H1 (cell line): ENCODE measurements around the gene SERPINE3. TPM values are rescaled to one million over a fixed set of nuclear protein-coding genes. Genes with fewer than 3 reads are reported as not detected.

Experiments
- CTCF ChIA-PET: fragments of 300-600 bp; sonication (Branson Sonifier 250); formaldehyde crosslinking; loops from one replicate; lab custom pipeline; 2021; ENCODE audit not compliant: partially characterized antibody; lab: Charles Lee
- POLR2A ChIA-PET: fragments of 300-600 bp; sonication (Branson Sonifier 250); formaldehyde crosslinking; loops from one replicate; lab custom pipeline; 2021; ENCODE audit warnings: inconsistent platforms; ENCODE audit not compliant: partially characterized antibody; lab: Charles Lee
- DNase-seq, 2 experiments: peaks; one replicate each; pipeline versions ENCODE4 v3.0.0 to v3.0.0-alpha.2; 2010 to 2022; ENCODE audit warnings: low spot score in 2 of 2, low read depth in 1 of 2, mixed read lengths in 1 of 2
- FAIRE-seq: peaks from 2 replicates; lab custom pipeline; 2011; peaks lifted over from hg19 to GRCh38; lab: Jason Lieb, UNC
- H2AFZ ChIP-seq: 2 replicates; pipeline ENCODE4 v1.8.1; 2012; ENCODE audit warnings: low read length, inconsistent platforms
- H2AK5ac ChIP-seq: 2 replicates; pipeline ENCODE4 v1.6.1; 2013; ENCODE audit warnings: low read depth, low read length
- H2BK120ac ChIP-seq: replicated peaks from 2 replicates; pipeline ENCODE3; 2013; ENCODE audit warnings: low read depth, low read length, inconsistent platforms
- H2BK12ac ChIP-seq: 2 replicates; pipeline ENCODE4 v1.6.1; 2013; ENCODE audit warnings: low read depth, low read length
- H2BK15ac ChIP-seq: 2 replicates; pipeline ENCODE4 v1.6.1; 2013; ENCODE audit warnings: low read length
- H2BK20ac ChIP-seq: 2 replicates; pipeline ENCODE4 v1.6.1; 2013; ENCODE audit warnings: low read length
- H2BK5ac ChIP-seq: 2 replicates; pipeline ENCODE4 v1.6.1; 2013; ENCODE audit warnings: low read depth, low read length
- H3K14ac ChIP-seq: 2 replicates; pipeline ENCODE4 v1.6.1; 2013; ENCODE audit warnings: inconsistent platforms; ENCODE audit not compliant: insufficient read length
- H3K18ac ChIP-seq: 2 replicates; pipeline ENCODE4 v1.6.1; 2013; ENCODE audit warnings: low read length; ENCODE audit errors: extremely low read depth
- H3K23ac ChIP-seq: 2 replicates; pipeline ENCODE4 v1.6.1; 2013; ENCODE audit warnings: inconsistent platforms; ENCODE audit not compliant: insufficient read length
- H3K23me2 ChIP-seq: 2 replicates; pipeline ENCODE4 v1.6.1; 2013; ENCODE audit warnings: low read depth, low read length
- H3K27ac ChIP-seq: 2 replicates; pipeline ENCODE4 v1.6.1; 2011; ENCODE audit warnings: low read depth, low read length, inconsistent platforms
- H3K27me3 ChIP-seq, 4 experiments: replicated peaks in 1 of 4; 1 replicate in 1 of 4; 2 replicates in 3 of 4; pipeline versions ENCODE4 v1.6.1 to v1.8.1; 2011 to 2013; ENCODE audit warnings: low read length in 3 of 4, mild to moderate bottlenecking in 3 of 4, inconsistent platforms in 2 of 4, mixed read lengths in 2 of 4, moderate library complexity in 1 of 4; ENCODE audit not compliant: control insufficient read depth in 3 of 4, insufficient read depth in 3 of 4; ENCODE audit errors: extremely low read depth in 1 of 4
- H3K36me3 ChIP-seq, 4 experiments: 2 replicates each; pipeline versions ENCODE4 v1.6.1 to v1.8.1; 2011 to 2013; ENCODE audit warnings: mild to moderate bottlenecking in 4 of 4, low read length in 3 of 4, moderate library complexity in 2 of 4, control low read depth in 1 of 4, inconsistent platforms in 1 of 4; ENCODE audit not compliant: insufficient read depth in 4 of 4, control insufficient read depth in 2 of 4
- H3K4ac ChIP-seq: replicated peaks from 2 replicates; pipeline ENCODE3; 2013; ENCODE audit warnings: low read length, low read depth, mixed read lengths, inconsistent platforms; ENCODE audit not compliant: insufficient read length
- H3K4me1 ChIP-seq, 4 experiments: replicated peaks in 1 of 4; 1 replicate in 1 of 4; 2 replicates in 3 of 4; pipeline versions ENCODE4 v1.6.1 to v1.8.1; 2011 to 2013; ENCODE audit warnings: low read length in 3 of 4, inconsistent platforms in 2 of 4, mixed read lengths in 1 of 4; ENCODE audit not compliant: insufficient read depth in 4 of 4, control insufficient read depth in 3 of 4
- H3K4me2 ChIP-seq, 2 experiments: 2 replicates each; pipeline versions ENCODE4 v1.6.1 to v1.8.1; 2011 to 2013; ENCODE audit warnings: low read depth in 2 of 2, low read length in 2 of 2, control low read depth in 1 of 2, inconsistent platforms in 1 of 2, mild to moderate bottlenecking in 1 of 2; ENCODE audit not compliant: insufficient read depth in 1 of 2
- H3K4me3 ChIP-seq, 4 experiments: fragments of 200-600, 300-600 bp in 1 of 4; sonication (generic), shearing (Covaris generic), sonication (Bioruptor Twin) in 1 of 4; 2 replicates each; pipeline versions ENCODE4 v1.5.1 to v1.8.1; 2011 to 2016; ENCODE audit warnings: low read length in 4 of 4, low read depth in 3 of 4, control low read depth in 2 of 4, inconsistent platforms in 2 of 4, mild to moderate bottlenecking in 2 of 4, mixed read lengths in 1 of 4, moderate library complexity in 1 of 4; ENCODE audit not compliant: insufficient read depth in 2 of 4; ENCODE audit errors: extremely low read depth in 1 of 4
- H3K56ac ChIP-seq: replicated peaks from 2 replicates; pipeline ENCODE3; 2013; ENCODE audit warnings: low read depth, mild to moderate bottlenecking, mixed read lengths, low read length, inconsistent platforms; ENCODE audit not compliant: insufficient read length
- H3K79me1 ChIP-seq: 2 replicates; pipeline ENCODE4 v1.6.1; 2013; ENCODE audit warnings: low read depth, low read length, control low read depth
- H3K79me2 ChIP-seq, 2 experiments: 2 replicates each; pipeline versions ENCODE4 v1.6.1 to v1.8.1; 2012 to 2013; ENCODE audit warnings: low read length in 2 of 2, mild to moderate bottlenecking in 2 of 2, inconsistent platforms in 1 of 2; ENCODE audit not compliant: insufficient read depth in 2 of 2, control insufficient read depth in 1 of 2
- H3K9ac ChIP-seq, 4 experiments: replicated peaks in 1 of 4; 1 replicate in 1 of 4; 2 replicates in 3 of 4; pipeline versions ENCODE4 v1.6.1 to v1.8.1; 2011 to 2013; ENCODE audit warnings: low read depth in 3 of 4, low read length in 3 of 4, control low read depth in 2 of 4, mild to moderate bottlenecking in 2 of 4, moderate library complexity in 2 of 4, inconsistent platforms in 1 of 4; ENCODE audit errors: extremely low read depth in 1 of 4
- H3K9me3 ChIP-seq, 2 experiments: 2 replicates each; pipeline versions ENCODE4 v1.6.1 to v1.8.1; 2012 to 2013; ENCODE audit warnings: mild to moderate bottlenecking in 2 of 2, moderate library complexity in 2 of 2, control low read depth in 1 of 2, inconsistent platforms in 1 of 2, low read depth in 1 of 2, low read length in 1 of 2, mixed read lengths in 1 of 2; ENCODE audit not compliant: insufficient read depth in 2 of 2
- H4K20me1 ChIP-seq, 2 experiments: replicated peaks in 1 of 2; 2 replicates each; pipeline versions ENCODE3 to v1.8.1; 2011 to 2013; ENCODE audit warnings: inconsistent platforms in 2 of 2, low read length in 2 of 2, mild to moderate bottlenecking in 1 of 2; ENCODE audit not compliant: insufficient read depth in 2 of 2, control insufficient read depth in 1 of 2
- H4K5ac ChIP-seq: 2 replicates; pipeline ENCODE4 v1.6.1; 2013; ENCODE audit warnings: low read length, low read depth, mixed read lengths, inconsistent platforms; ENCODE audit not compliant: insufficient read length
- H4K8ac ChIP-seq: 2 replicates; pipeline ENCODE4 v1.8.0; 2013; ENCODE audit warnings: mild to moderate bottlenecking, moderate library complexity, low read length, inconsistent platforms; ENCODE audit not compliant: insufficient read depth; ENCODE audit errors: extremely low read depth
- H4K91ac ChIP-seq: replicated peaks from 2 replicates; pipeline ENCODE3; 2013; ENCODE audit warnings: low read length, mixed read lengths, inconsistent platforms; ENCODE audit not compliant: insufficient read length
- EZH2 ChIP-seq: fragments of 200-600 bp; sonication (generic); IDR thresholded peaks from 2 replicates; pipeline ENCODE4 v1.7.1; 2012; ENCODE audit warnings: low read depth, mild to moderate bottlenecking, moderate library complexity, low read length, inconsistent platforms; ENCODE audit not compliant: severe bottlenecking
- JUND ChIP-seq: IDR thresholded peaks from 2 replicates; pipeline ENCODE4 v1.6.1; 2011; ENCODE audit warnings: mild to moderate bottlenecking, improper control_type of control experiment, low read length
- NRF1 ChIP-seq: IDR thresholded peaks from 2 replicates; pipeline ENCODE4 v1.6.1; 2011; ENCODE audit warnings: mild to moderate bottlenecking, low read depth, low read length, improper control_type of control experiment
- SAP30 ChIP-seq: fragments of 300-600 bp; sonication (generic); IDR thresholded peaks from 2 replicates; pipeline ENCODE4 v1.7.1; 2012; ENCODE audit warnings: low read length, moderate library complexity, mild to moderate bottlenecking, inconsistent platforms; ENCODE audit not compliant: insufficient read depth, insufficient replicate concordance
- TBP ChIP-seq: IDR thresholded peaks from 2 replicates; pipeline ENCODE4 v1.6.1; 2011; ENCODE audit warnings: low read depth, low read length, improper control_type of control experiment
- WGBS, 2 experiments: shearing (Covaris generic) in 1 of 2; methylation state at CpG; one replicate each; pipeline versions ENCODE4 v1.1.6 to v1.1.7; 2013 to 2015; ENCODE audit warnings: low lambda C conversion rate in 2 of 2, mixed read lengths in 2 of 2, inconsistent platforms in 1 of 2, low coverage in 1 of 2, missing lambda C conversion rate in 1 of 2; ENCODE audit not compliant: insufficient replicate concordance in 2 of 2, insufficient coverage in 1 of 2, insufficient read length in 1 of 2; ENCODE audit errors: extremely low coverage in 1 of 2, missing lambda C conversion rate in 1 of 2; 5-methylcytosine and 5-hydroxymethylcytosine counted together
- polyA plus RNA-seq, 7 experiments: library from polyadenylated mRNA; depleted of rRNA in 3 of 7; stranded (reverse) in 5 of 7; unstranded in 2 of 7; fragments of >200 nt in 5 of 7; fragments of 200-250 nt in 2 of 7; gene quantifications; 1 replicate in 5 of 7; 2 replicates in 1 of 7; 4 replicates in 1 of 7; pipeline versions ENCODE4 v1.2.1 to v1.2.3, GENCODE V29; 2011 to 2013; ENCODE audit warnings: missing spikeins in 2 of 7, mixed read lengths in 2 of 7
- total RNA-seq: library from RNA; stranded (reverse); fragmentation: NEBNext Ultra II Directional; extraction: Animal tissue kit (Norgen Biotek cat#: 25700); gene quantifications from 2 replicates; pipeline ENCODE4 v1.2.1, GENCODE V29; 2021

Gene SERPINE3
- total and polyA plus RNA-seq, 2 of the 8 experiments (the other 6 are each of a cell fraction or from before 2014, with no cell fraction given) = 0.34 to 1.0 TPM

- H3K14ac ChIP-seq = no peak overlapping the region
- no peak overlapping the region for H4K8ac ChIP-seq
- no peaks in the 10 kb centered on the region for H4K20me1 ChIP-seq
- H2BK120ac ChIP-seq = no peak overlapping the region
- no peak overlapping the region for H2AFZ ChIP-seq
- no peak overlapping the region for H3K9ac ChIP-seq
- no peaks in the 10 kb centered on the region for H3K9me3 ChIP-seq
- H2BK12ac ChIP-seq = no peak overlapping the region
- no peak overlapping the region for H4K5ac ChIP-seq
- ChIA-PET POLR2A (interaction anchor here (1.3 kb wide), 1 partner anchor 154 kb away, joined by 4 read pairs; no protein-coding TSS in a partner anchor), CTCF (interaction anchor here (1.7 kb wide), 1 partner anchor 13 kb away, joined by 4 read pairs; no protein-coding TSS in a partner anchor)
- H3K27me3 ChIP-seq = no peaks in the 10 kb centered on the region; a peak in 1 of 7 replicates
- H3K4me3 ChIP-seq = no peak overlapping the region
- no peak overlapping the region for H2BK5ac ChIP-seq
- no peak overlapping the region for H3K18ac ChIP-seq
- H3K36me3 ChIP-seq = no peaks in the 10 kb centered on the region
- FAIRE-seq (no peak), DNase-seq (no peak)
- no peak overlapping the region for H3K27ac ChIP-seq
- H3K4me2 ChIP-seq = no peak overlapping the region
- H3K4me1 ChIP-seq = peaks cover 0 to 3% (median 1%) of the 10 kb centered on the region in 4 experiments; a peak in 1 of 7 replicates
- H2AK5ac ChIP-seq = no peak overlapping the region
- no peaks in the 10 kb centered on the region for H3K23me2 ChIP-seq
- H3K56ac ChIP-seq = no peak overlapping the region
- no peak overlapping the region for H3K23ac ChIP-seq
- H2BK15ac ChIP-seq = no peak overlapping the region
- no peak overlapping the region for H3K4ac ChIP-seq
- no peaks in the 10 kb centered on the region for H3K79me2 ChIP-seq
- no peak overlapping the region for H4K91ac ChIP-seq
- no peak overlapping the region for H2BK20ac ChIP-seq
- no peaks in the 10 kb centered on the region for H3K79me1 ChIP-seq
- 87% methylated on average over 2 of the region's 2 CpGs; no CpG with 5 or more reads in 1 of the 2 experiments for WGBS, 2 experiments
- no peak for TF ChIP-seq SAP30
- no peak for TF ChIP-seq TBP
- TF ChIP-seq NRF1 = no peak
- TF ChIP-seq JUND = no peak
- TF ChIP-seq EZH2 = no peak
Measured at GRCh38 chr13:51332566-51333361, 6.7 kb upstream of the SERPINE3 start.
